IPS-18c (cell line): ENCODE measurements around the gene EXOC8.
"Not testable (repeated sequence)": the region's sequence is repeated elsewhere in the genome, so short reads cannot be mapped to it uniquely, and the experiment has no call there.

Experiments used
- H3K4me3 ChIP-seq: 2 replicates; pipeline ENCODE4 v1.7.0; 2013; ENCODE audit warnings: low read depth, mild to moderate bottlenecking, low read length, moderate library complexity; ENCODE audit not compliant: insufficient read depth
- H3K9me3 ChIP-seq: one replicate; pipeline ENCODE4 v1.6.1; 2013; ENCODE audit warnings: mild to moderate bottlenecking, low read length, moderate library complexity; ENCODE audit not compliant: control insufficient read depth, insufficient read depth

The EXOC8 gene

DNA sequence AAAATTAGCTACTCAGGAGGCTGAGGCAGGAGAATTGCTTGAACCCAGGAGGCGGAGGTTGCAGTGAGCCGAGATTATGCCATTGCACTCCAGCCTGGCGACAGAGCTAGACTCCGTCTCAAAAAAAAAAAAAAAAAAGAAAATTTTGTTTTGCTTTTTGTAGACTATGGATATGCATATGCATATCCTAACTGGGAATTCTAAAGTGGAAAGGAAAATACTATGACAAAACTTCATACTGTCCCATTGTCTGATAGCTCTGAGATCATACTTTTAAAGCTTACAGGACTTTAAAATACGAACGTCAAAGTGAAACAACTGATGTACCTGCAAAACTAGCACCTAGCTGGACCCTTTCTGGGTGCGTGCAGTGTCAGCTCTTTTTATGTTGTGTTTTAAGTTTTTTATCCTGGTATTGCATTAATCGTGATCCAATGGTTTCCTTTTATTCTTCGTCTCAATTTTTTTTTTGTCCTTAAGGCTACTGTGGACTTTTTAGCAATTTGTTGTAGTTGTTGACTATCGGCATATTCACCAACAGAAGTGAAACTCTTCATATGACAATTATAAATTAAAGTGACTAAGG, 19.6 kb upstream of the EXOC8 start:
- Histone ChIP-seq H3K9me3 (no peaks in the 10 kb centered on the region), H3K4me3 (no peak overlapping the region)

DNA sequence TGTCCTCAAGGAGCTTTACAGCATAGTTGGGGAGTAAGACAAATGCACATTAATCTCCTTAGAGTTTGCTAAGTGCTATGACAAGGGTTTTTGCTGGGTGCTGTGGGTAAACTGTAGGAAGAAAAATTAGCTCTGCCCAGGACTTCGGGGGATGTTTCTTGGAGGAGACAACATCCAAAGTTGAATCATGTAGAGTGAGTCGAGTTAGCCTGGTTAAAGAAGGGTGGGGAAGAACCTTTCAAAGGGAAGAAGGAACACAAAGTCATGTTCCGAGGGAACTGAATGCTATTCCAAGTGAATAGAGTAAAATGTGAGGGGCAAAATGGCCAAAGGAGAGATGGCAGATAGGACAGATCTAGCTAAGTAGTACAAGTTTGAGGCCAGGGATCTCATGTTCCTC, 17.5 kb upstream of the EXOC8 start:
- Histone ChIP-seq H3K4me3 (no peak overlapping the region), H3K9me3 (no peaks in the 10 kb centered on the region)

DNA sequence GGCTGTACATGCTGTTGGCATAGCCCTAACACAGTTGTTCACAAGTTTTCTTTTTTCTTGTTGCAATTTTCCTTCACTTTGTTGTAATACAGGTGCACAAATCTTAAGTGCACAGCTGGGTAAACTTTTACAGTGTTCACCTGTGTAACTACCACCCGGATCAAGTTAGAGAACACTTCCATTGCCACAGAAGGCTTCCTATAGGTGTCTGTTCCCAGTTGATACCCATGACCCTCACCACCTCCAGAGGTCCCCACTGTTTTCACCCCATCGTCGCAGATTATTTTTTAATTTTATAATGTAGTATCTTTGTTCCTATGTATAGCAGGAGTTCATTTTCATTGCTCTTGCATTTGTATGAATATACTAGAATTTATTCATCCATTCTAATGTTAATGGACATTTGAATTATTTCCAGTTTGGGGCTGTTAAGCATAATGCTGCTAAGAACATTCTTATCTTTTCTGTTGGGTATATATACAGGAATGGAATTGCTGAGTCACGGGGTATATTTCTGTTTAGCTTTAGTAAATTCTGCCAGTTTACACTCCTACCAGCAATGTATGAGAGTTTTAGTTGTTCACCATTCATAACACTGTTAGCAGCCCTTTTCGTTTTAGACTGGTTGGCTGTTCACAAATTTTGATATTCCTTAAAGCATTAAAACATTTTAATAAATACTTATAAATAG, 16.8 kb upstream of the EXOC8 start:
- no peaks in the 10 kb centered on the region for H3K9me3 ChIP-seq
- no peak overlapping the region for H3K4me3 ChIP-seq

DNA sequence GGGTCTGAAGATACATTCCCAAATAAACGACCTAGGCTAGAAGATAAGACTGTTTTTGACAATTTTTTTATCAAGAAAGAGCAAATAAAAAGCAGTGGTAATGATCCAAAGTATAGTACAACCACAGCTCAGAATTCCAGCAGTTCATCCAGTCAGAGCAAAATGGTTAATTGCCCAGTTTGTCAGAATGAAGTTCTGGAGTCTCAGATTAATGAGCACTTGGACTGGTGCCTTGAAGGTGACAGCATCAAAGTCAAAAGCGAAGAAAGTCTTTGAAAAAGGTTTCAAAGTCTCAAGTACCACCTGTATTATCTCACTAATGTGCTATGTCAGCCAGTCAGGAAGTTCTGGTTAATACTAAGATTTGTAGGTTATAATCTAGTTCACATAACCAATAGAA, 15.4 kb upstream of the EXOC8 start:
- Histone ChIP-seq H3K9me3 (no peaks in the 10 kb centered on the region), H3K4me3 (no peak overlapping the region)

DNA sequence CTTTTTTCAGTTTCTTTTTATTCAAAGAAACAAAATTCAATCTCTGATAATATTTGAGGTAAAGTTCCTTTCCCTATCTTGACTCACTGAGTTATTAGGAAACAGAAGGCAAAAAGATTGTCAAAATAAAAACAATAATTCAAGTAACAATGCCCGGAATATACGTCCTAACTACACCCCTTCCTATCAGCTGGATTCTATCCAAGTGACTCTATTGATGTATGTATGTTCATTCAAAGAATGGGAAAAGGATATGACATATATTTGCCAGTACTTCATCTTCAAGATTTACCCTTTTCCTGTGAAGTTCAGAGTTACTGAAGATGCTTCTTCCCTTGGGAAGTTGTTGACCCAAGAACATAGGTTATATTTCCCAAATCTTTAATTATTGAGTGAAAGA, 14.2 kb upstream of the EXOC8 start:
- Histone ChIP-seq H3K9me3 (no peaks in the 10 kb centered on the region), H3K4me3 (no peak overlapping the region)

DNA sequence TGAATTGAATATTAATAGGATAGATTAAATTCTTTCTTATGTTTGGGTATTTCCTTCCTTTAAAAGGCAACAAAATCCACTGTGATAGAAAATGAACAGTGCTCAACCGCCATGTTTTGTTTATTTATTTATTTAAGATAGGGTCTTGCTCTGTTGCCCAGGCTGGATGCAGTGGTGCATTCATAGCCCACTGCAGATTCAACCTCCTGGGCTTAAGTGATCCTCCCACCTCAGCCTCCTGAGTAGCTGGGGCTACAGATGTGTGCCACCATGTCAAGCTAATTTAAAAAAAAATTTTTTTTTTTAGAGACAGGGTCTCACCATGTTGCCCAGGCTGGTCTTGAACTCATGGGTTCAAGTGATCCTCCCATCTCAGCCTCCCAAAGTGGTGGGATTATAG, 11.2 kb upstream of the EXOC8 start:
- not testable (repeated sequence) for H3K9me3 ChIP-seq, H3K4me3 ChIP-seq

DNA sequence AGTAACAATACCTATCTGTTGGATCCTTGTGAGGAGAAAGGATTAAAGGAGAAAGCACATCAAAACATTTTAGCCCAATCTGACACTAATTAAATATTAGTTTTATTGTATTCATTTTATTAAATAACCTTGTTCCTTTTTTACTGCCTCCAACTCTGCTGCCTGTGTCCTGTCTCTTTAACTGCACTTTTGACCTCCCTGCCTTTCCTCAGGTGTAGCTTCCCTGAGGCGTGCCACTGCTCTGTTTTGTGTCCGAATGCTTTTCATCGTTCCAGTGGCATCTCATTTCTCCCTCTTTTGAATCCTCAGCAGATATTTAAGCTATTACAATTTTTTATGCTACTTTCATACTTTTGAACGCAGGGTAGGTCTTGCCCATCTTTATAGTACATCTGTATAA, 10.8 kb upstream of the EXOC8 start:
- H3K4me3 ChIP-seq = no peak overlapping the region
- no peaks in the 10 kb centered on the region for H3K9me3 ChIP-seq

DNA sequence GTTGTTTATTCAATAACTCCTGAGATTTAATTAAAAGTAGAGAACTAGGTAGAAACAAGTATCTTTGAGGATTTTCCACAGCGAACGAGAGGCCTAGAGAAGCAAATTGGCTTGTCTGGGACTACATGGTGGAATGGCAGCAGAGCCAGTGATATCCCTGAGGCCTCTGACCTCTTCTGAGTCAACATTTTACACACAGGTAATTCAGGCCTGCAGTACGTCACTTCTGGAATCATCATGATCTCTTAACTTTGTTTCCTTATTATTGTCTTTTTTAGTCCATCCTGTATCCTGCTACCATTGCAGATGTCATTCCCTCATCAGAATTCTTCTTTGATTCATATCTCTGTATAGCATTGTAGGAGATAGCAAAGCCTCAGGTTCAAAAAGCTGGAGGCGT, 10.3 kb upstream of the EXOC8 start:
- H3K9me3 ChIP-seq = no peaks in the 10 kb centered on the region
- no peak overlapping the region for H3K4me3 ChIP-seq

DNA sequence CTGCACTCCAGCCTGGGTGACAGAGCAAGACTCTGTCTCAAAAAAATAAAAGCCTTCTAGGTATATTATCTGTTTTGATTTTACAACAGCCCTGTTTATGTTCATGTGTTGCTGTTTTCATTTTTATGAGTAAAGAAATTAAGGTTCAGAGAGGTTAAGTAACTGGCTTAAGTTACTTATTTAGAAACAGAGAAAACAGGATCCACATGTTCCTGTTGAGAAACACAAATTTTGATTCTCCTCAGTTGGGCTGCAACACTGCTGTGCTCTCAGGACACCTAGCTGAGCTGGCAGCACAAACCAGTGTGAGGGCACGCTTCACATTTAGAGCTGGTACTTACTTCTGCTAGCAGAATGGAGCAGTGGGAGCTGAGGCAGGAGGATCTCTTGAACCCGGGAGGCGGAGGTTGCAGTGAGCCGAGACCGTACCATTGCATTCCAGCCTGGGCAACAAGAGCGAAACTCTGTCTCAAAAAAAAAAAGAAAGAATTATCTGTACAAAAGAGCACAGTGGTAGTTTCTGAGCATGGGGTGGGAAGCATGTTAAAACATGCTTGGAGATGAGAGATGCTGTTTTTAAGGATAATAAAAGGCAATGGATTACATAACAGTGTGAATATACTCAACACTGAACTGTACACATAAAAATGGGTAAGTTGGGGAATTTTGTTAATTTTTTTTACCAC, 2.8 kb upstream of the EXOC8 start:
- Histone ChIP-seq H3K4me3 (no peak overlapping the region), H3K9me3 (no peaks in the 10 kb centered on the region)

DNA sequence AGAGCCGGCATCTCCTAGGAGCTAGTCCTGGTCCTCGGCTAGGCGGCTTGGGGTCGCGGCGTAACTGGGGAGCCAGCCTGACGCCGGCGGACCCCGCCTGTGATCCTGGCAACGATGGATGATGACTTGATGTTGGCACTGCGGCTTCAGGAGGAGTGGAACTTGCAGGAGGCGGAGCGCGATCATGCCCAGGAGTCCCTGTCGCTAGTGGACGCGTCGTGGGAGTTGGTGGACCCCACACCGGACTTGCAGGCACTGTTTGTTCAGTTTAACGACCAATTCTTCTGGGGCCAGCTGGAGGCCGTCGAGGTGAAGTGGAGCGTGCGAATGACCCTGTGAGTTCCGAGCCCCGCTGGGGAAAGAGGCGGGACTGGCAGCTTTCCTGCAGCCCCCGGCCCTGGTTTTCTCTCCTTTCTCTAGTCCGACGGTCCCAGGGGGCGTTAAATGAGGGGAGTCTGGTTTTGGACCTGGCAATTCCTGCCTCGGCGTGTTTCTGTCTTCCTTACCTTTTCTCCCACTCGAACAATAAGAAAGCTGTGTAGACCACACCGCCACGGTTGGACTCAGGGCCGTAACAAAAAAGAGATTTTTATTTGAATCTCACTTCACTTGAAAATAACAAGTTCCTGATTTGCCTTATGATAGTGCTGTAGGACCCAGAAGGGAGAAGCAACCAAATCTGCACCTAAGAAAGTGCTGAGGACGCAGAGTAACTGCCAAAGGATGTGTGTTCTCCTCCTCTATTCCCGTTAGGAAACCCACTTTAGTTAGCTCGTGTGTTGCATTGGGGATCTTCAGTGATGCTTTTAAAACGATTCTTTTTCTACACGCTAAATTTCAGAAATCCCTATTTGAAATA, 847 bp upstream of the EXOC8 start, which contains the start of gene SPRTN:
TSS of gene SPRTN (plus strand) at position 24 of the 859 bp plus-strand sequence. CDS start at position 115, 91 bp downstream.
- H3K4me3 ChIP-seq = peak within 1 kb of the TSS; percentile 90
- H3K9me3 ChIP-seq = no peaks in the 10 kb centered on the region

DNA sequence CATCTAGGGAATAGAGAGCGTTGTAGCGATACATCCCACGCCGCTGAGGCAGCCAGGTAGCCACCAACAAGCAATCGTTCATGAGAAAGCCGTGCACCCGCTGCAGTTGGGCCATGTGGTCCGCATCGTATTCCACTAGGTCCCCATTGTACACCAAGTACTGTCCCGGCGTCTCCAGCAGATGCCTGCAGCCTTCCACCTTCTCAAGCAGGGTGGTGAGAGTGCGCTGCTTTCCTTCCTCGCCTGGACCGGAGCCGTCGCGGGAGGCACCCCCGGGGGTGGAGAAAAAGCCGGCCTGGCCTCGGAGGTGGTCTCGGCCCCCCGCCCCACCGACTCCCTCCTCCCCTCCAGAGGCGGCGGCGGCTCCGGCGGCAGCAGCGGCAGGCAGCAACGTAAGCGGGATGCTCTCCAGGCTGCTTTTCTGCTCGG, 595 bp downstream of the EXOC8 start:
- Histone ChIP-seq H3K9me3 (no peaks in the 10 kb centered on the region), H3K4me3 (peak overlapping the region; percentile 90)

DNA sequence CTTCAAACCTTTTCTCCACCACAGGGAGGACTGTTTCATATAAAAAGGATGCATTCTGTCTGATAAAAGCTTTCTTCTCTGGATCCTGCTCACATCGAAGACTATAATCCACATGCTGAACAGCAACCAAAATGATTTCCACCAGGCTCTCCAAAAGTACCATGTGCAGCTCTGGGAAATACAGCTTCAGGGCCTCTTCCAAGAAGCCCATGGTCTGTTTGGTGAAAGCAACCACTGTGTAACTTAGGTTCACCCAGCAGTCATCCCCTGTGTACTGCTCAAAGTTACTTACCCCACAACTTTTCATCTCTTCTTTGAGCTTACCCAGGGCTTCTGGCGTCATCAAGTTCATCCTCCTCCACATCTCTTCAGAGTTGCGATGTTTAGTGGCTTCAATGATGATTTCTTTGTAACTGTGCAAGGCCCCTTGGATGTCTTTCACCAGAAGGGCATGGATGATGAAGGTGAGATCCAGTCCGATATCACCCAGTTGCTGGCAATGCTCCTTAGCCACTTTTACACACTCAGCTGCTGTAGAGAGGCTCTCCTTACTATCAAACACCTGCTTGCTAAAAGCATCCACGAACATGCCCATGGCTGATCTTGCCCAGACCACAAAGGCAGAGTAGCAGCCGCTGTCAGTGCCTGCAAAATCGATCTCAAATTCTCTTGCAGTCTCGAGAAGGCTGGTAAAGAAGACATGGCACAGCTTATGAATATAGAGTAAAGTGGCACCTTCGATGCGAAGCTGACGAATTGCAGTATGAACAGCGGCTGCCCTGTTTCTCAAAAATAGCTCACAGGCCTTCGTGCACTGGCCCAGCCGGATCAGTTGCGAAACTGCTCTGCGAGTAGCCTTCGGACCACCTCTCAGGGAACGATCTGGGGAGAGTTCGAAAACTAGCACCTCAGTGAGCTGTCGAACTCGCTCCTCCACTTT, 1.7 kb downstream of the EXOC8 start:
- Histone ChIP-seq H3K4me3 (peak overlapping the region; percentile 90), H3K9me3 (no peaks in the 10 kb centered on the region)

DNA sequence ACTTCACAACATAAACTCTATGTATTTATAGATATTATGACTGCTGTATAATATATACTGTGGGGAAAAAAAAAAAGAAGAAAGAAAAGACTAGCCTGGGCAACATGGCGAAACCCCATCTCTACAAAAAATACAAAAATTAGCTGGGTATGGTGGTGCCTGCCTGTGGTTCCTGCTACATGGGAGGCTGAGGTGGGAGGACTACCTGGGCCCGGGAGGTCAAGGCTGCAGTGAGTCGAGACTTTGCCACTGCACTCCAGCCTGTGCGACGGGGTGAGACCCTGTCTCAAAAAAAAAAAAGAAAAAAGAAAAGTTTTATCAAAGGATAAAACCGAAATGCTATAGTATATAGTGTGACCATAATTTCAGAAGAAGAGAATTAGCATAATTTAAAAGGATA, 2.7 kb downstream of the EXOC8 start:
- Histone ChIP-seq H3K9me3 (no peaks in the 10 kb centered on the region), H3K4me3 (no peak overlapping the region)

DNA sequence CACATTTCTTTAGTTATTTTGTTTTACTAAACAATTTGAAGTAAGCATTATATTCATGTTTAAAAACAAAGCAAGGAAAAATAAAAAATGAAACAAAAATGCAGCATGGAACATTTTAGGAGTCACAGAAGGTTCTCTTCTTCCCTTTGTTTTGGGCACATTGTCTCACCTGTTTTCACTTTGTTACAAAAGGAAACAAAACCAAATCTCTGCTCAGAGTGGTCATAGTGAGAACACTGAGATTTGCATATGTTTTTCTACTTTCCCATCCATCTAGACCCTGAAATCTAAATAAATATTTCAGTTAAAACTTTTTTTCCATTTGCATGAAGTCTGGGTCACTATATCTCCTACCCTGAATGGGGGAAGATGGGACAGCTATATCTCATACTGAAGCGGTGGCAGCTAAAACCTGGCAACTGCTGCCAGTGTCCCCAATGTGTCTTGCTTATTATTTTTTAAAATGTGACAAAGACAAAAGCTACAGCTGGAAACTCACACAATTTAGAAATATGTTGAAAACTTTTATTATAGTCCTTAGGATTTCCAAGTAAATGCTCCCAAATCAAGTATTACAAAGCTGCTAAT, 3.5 kb downstream of the EXOC8 start:
- H3K9me3 ChIP-seq = no peaks in the 10 kb centered on the region
- H3K4me3 ChIP-seq = peak overlapping the region; percentile 16; the same call in 1 of the 2 replicates

DNA sequence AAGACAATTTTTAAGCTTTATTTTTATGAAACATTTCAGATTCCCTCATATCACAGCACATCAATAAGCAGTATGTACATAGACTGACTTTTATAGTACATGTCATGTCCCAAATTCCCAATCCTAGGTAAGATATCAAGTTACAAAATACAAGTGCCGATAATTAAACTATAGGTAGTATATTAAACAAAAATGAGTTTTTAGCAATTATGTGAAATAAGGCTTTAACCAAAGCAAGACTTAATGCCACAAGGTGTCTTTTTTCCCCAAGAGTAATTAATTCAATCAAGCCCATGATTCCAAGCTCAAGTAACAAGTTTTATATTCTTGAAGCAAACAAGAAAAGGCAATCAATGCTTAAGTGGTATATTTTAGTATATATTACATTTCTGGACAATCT, 4.9 kb downstream of the EXOC8 start:
- H3K9me3 ChIP-seq = no peaks in the 10 kb centered on the region
- H3K4me3 ChIP-seq = no peak overlapping the region

DNA sequence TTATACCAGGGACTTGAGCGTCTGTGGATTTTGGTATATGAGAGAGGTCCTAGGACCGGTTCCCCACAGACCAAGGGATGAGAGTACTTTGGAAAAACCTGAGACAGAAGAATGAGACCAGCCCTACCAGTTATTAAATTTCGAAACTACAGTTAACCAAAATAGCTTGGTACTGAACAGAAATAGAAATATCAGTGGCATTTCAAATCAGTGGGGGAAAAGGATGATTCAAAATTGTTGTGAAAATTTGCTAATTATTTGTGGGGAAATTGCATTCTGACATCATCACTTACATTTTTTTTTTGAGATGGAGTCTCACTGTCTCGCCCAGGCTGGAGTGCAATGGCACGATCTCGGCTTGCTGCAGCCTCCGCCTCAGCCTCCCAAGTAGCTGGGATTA, 8.2 kb downstream of the EXOC8 start:
- H3K9me3 ChIP-seq = no peaks in the 10 kb centered on the region
- H3K4me3 ChIP-seq = no peak overlapping the region
